ENCODE results near the gene TOMM70.
"Not testable (repeated sequence)": the region's sequence is repeated elsewhere in the genome, so short reads cannot be mapped to it uniquely, and the experiment has no call there.

The TOMM70 gene

GRCh38 chr3:100359035-100359434, 41.9 kb downstream of the TOMM70 start:
- H3K27me3 ChIP-seq (replicated peaks; ENCODE audit: control insufficient read depth, insufficient read depth, low read length): no peaks in the 10 kb centered on the region
- no peaks in the 10 kb centered on the region for H3K9me3 ChIP-seq (ENCODE audit: control insufficient read depth, low read length)
- no peak for DNase-seq (ENCODE audit: low read depth)
- peaks cover 79% of the 10 kb centered on the region for H3K36me3 ChIP-seq (ENCODE audit: control insufficient read depth, insufficient read depth, low read length, severe bottlenecking)
- no peak overlapping the region for H3K4me3 ChIP-seq (ENCODE audit: low read length)
- H3K9ac ChIP-seq (ENCODE audit: low read length): no peak overlapping the region
- peaks cover 26% of the 10 kb centered on the region for H3K4me1 ChIP-seq (ENCODE audit: control insufficient read depth, insufficient read depth, low read length)

DNA sequence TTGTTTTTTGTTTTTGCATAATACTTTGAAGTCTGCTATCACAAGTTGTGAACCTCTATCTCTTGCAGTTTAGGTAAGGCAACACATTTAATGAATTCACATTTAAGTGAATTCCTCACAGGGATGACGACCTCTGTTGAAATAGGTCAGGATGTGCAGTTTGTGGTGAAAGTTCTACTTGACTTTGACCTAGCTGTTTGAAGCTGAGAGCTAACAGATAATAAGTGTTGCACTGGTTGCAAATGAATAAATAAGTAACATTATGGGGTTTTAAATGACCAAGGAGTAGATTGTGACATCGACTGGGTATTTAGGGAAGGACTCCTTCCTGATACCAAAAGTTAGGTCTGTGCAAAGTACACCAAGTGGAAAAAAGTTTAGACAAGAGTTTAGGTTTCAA, 42.5 kb downstream of the TOMM70 start:
- Histone ChIP-seq H3K27me3 (replicated peaks; ENCODE audit: control insufficient read depth, insufficient read depth, low read length) (no peaks in the 10 kb centered on the region), H3K4me3 (ENCODE audit: low read length) (no peak overlapping the region), H3K9ac (ENCODE audit: low read length) (no peak overlapping the region), H3K4me1 (ENCODE audit: control insufficient read depth, insufficient read depth, low read length) (peaks cover 26% of the 10 kb centered on the region), H3K36me3 (ENCODE audit: control insufficient read depth, insufficient read depth, low read length, severe bottlenecking) (peaks cover 78% of the 10 kb centered on the region), H3K9me3 (ENCODE audit: control insufficient read depth, low read length) (no peaks in the 10 kb centered on the region)
- no peak for DNase-seq (ENCODE audit: low read depth)

- Histone ChIP-seq H3K36me3 (ENCODE audit: control insufficient read depth, insufficient read depth, low read length, severe bottlenecking) (peaks cover 76% of the 10 kb centered on the region), H3K9ac (ENCODE audit: low read length) (no peak overlapping the region), H3K4me1 (ENCODE audit: control insufficient read depth, insufficient read depth, low read length) (peaks cover 8% of the 10 kb centered on the region), H3K27me3 (replicated peaks; ENCODE audit: control insufficient read depth, insufficient read depth, low read length) (no peaks in the 10 kb centered on the region), H3K4me3 (ENCODE audit: low read length) (no peak overlapping the region), H3K9me3 (ENCODE audit: control insufficient read depth, low read length) (peaks cover 3% of the 10 kb centered on the region)
- no peak for DNase-seq (ENCODE audit: low read depth)
Measured at GRCh38 chr3:100354850-100355249, 46.0 kb downstream of the TOMM70 start.

GRCh38 chr3:100352296-100353231, 48.3 kb downstream of the TOMM70 start:
- DNase-seq (ENCODE audit: low read depth): no peak
- H3K4me1 ChIP-seq (ENCODE audit: control insufficient read depth, insufficient read depth, low read length): no peaks in the 10 kb centered on the region
- peaks cover 86% of the 10 kb centered on the region for H3K36me3 ChIP-seq (ENCODE audit: control insufficient read depth, insufficient read depth, low read length, severe bottlenecking)
- no peak overlapping the region for H3K4me3 ChIP-seq (ENCODE audit: low read length)
- no peak overlapping the region for H3K9ac ChIP-seq (ENCODE audit: low read length)
- H3K9me3 ChIP-seq (ENCODE audit: control insufficient read depth, low read length): peaks cover 3% of the 10 kb centered on the region
- no peaks in the 10 kb centered on the region for H3K27me3 ChIP-seq (replicated peaks; ENCODE audit: control insufficient read depth, insufficient read depth, low read length)

DNA sequence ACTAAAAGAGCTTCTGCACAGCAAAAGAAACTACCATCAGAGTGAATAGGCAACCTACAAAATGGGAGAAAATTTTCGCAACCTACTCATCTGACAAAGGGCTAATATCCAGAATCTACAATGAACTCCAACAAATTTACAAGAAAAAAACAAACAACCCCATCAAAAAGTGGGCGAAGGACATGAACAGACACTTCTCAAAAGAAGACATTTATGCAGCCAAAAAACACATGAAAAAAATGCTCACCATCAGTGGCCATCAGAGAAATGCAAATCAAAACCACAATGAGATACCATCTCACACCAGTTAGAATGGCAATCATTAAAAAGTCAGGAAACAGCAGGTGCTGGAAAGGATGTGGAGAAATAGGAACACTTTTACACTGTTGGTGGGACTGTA, 49.1 kb downstream of the TOMM70 start:
- peaks cover 85% of the 10 kb centered on the region for H3K36me3 ChIP-seq (ENCODE audit: control insufficient read depth, insufficient read depth, low read length, severe bottlenecking)
- not testable (repeated sequence) for H3K4me3 ChIP-seq (ENCODE audit: low read length); H3K4me1 ChIP-seq (ENCODE audit: control insufficient read depth, insufficient read depth, low read length); H3K27me3 ChIP-seq (replicated peaks; ENCODE audit: control insufficient read depth, insufficient read depth, low read length); DNase-seq (ENCODE audit: low read depth); H3K9ac ChIP-seq (ENCODE audit: low read length); H3K9me3 ChIP-seq (ENCODE audit: control insufficient read depth, low read length)

DNA sequence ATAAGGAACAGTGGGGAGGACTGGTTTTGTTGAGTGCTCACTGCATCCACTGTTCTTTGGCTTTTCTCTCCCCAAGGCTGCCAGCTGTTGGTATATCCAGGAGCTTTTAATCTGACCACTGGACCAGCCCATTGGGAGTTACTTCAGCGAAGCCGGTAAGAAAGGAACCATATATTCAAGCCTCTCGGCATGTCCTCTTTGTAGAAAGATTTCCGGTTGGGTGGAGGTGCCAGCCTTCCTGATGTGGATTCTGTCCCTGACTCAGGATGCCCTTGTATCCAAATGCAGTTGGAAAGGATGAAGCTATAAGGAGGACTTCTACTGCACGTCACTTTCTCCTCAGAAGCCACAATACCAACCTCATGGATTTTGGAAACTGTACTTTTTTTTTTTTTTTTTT, 52.2 kb downstream of the TOMM70 start:
- H3K36me3 ChIP-seq (ENCODE audit: control insufficient read depth, insufficient read depth, low read length, severe bottlenecking): peaks cover 81% of the 10 kb centered on the region
- no peak overlapping the region for H3K4me3 ChIP-seq (ENCODE audit: low read length)
- H3K27me3 ChIP-seq (replicated peaks; ENCODE audit: control insufficient read depth, insufficient read depth, low read length): no peaks in the 10 kb centered on the region
- H3K9ac ChIP-seq (ENCODE audit: low read length): no peak overlapping the region
- no peak for DNase-seq (ENCODE audit: low read depth)
- no peaks in the 10 kb centered on the region for H3K4me1 ChIP-seq (ENCODE audit: control insufficient read depth, insufficient read depth, low read length)
- peaks cover 3% of the 10 kb centered on the region for H3K9me3 ChIP-seq (ENCODE audit: control insufficient read depth, low read length)

- Histone ChIP-seq H3K9me3 (ENCODE audit: control insufficient read depth, low read length) (peaks cover 7% of the 10 kb centered on the region), H3K36me3 (ENCODE audit: control insufficient read depth, insufficient read depth, low read length, severe bottlenecking) (peaks cover 60% of the 10 kb centered on the region), H3K4me1 (ENCODE audit: control insufficient read depth, insufficient read depth, low read length) (peaks cover 13% of the 10 kb centered on the region), H3K4me3 (ENCODE audit: low read length) (no peak overlapping the region), H3K27me3 (replicated peaks; ENCODE audit: control insufficient read depth, insufficient read depth, low read length) (no peaks in the 10 kb centered on the region), H3K9ac (ENCODE audit: low read length) (no peak overlapping the region)
- DNase-seq (ENCODE audit: low read depth): no peak
Measured at GRCh38 chr3:100340527-100340926, 60.4 kb downstream of the TOMM70 start.

GRCh38 chr3:100339786-100340185, 61.1 kb downstream of the TOMM70 start:
- Histone ChIP-seq H3K9ac (ENCODE audit: low read length) (no peak overlapping the region), H3K4me1 (ENCODE audit: control insufficient read depth, insufficient read depth, low read length) (peaks cover 18% of the 10 kb centered on the region), H3K9me3 (ENCODE audit: control insufficient read depth, low read length) (peaks cover 7% of the 10 kb centered on the region), H3K36me3 (ENCODE audit: control insufficient read depth, insufficient read depth, low read length, severe bottlenecking) (peaks cover 53% of the 10 kb centered on the region), H3K4me3 (ENCODE audit: low read length) (no peak overlapping the region), H3K27me3 (replicated peaks; ENCODE audit: control insufficient read depth, insufficient read depth, low read length) (no peaks in the 10 kb centered on the region)
- DNase-seq (ENCODE audit: low read depth): no peak

DNA sequence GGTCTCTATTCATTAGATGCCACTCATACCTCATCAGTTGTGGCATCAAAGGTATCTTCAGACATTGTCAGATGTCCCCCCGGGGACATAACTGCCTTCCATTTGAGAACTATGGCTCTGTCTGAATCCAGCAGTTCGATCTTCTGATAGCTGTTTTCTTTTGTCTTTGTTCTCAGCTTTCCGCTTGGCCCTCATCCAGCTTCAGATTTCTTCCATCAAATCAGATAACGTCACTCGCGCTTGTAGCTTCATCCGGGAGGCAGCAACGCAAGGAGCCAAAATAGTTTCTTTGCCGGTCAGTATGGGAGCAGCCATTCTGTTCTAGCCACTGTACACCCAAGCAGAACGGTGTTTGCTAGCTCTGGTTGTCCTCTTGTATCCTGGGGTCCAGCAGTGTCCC, 62.0 kb downstream of the TOMM70 start:
- H3K36me3 ChIP-seq (ENCODE audit: control insufficient read depth, insufficient read depth, low read length, severe bottlenecking): peaks cover 48% of the 10 kb centered on the region
- no peak for DNase-seq (ENCODE audit: low read depth)
- H3K9ac ChIP-seq (ENCODE audit: low read length): no peak overlapping the region
- H3K9me3 ChIP-seq (ENCODE audit: control insufficient read depth, low read length): peaks cover 7% of the 10 kb centered on the region
- H3K27me3 ChIP-seq (replicated peaks; ENCODE audit: control insufficient read depth, insufficient read depth, low read length): no peaks in the 10 kb centered on the region
- no peak overlapping the region for H3K4me3 ChIP-seq (ENCODE audit: low read length)
- H3K4me1 ChIP-seq (ENCODE audit: control insufficient read depth, insufficient read depth, low read length): peaks cover 22% of the 10 kb centered on the region

GRCh38 chr3:100336229-100336628, 64.7 kb downstream of the TOMM70 start:
- H3K9ac ChIP-seq (ENCODE audit: low read length); H3K27me3 ChIP-seq (replicated peaks; ENCODE audit: control insufficient read depth, insufficient read depth, low read length); DNase-seq (ENCODE audit: low read depth); H3K9me3 ChIP-seq (ENCODE audit: control insufficient read depth, low read length); H3K4me3 ChIP-seq (ENCODE audit: low read length): not testable (repeated sequence)
- H3K36me3 ChIP-seq (ENCODE audit: control insufficient read depth, insufficient read depth, low read length, severe bottlenecking): peaks cover 25% of the 10 kb centered on the region
- H3K4me1 ChIP-seq (ENCODE audit: control insufficient read depth, insufficient read depth, low read length): peaks cover 23% of the 10 kb centered on the region

- no peak for DNase-seq (ENCODE audit: low read depth)
- Histone ChIP-seq H3K4me3 (ENCODE audit: low read length) (peak overlapping the region; percentile 90), H3K36me3 (ENCODE audit: control insufficient read depth, insufficient read depth, low read length, severe bottlenecking) (peaks cover 17% of the 10 kb centered on the region), H3K9ac (ENCODE audit: low read length) (peak overlapping the region; percentile 86), H3K27me3 (replicated peaks; ENCODE audit: control insufficient read depth, insufficient read depth, low read length) (no peaks in the 10 kb centered on the region), H3K9me3 (ENCODE audit: control insufficient read depth, low read length) (no peaks in the 10 kb centered on the region), H3K4me1 (ENCODE audit: control insufficient read depth, insufficient read depth, low read length) (peaks cover 19% of the 10 kb centered on the region)
Measured at GRCh38 chr3:100335434-100335833, 65.5 kb downstream of the TOMM70 start.
